ENCODE measurements around the gene GNAO1. TPM values are rescaled to one million over a fixed set of nuclear protein-coding genes. Genes with fewer than 3 reads are reported as not detected.

The GNAO1 gene
- total and polyA plus RNA-seq, 2 of the 13 experiments (the other 11 are each of a cell fraction or from before 2014, with no cell fraction given), result not detected

GRCh38 chr16:56369202-56369601, 177.9 kb downstream of the GNAO1 start:
- H3K4me1 ChIP-seq (ENCODE audit: insufficient read depth, low read length), result peaks cover 11% of the 10 kb centered on the region
- no peaks in the 10 kb centered on the region for H4K20me1 ChIP-seq (ENCODE audit: insufficient read depth, low read length)
- H3K9ac ChIP-seq (ENCODE audit: insufficient read depth, low read depth, low read length), result no peak overlapping the region
- H3K9me3 ChIP-seq (ENCODE audit: low read length), result no peaks in the 10 kb centered on the region
- no peak overlapping the region for H3K27ac ChIP-seq (ENCODE audit: extremely low read length, insufficient read depth, low read length)
- ChIA-PET CTCF (ENCODE audit: low intra/inter-chr PET ratio, low total read pairs) (no interaction called here), POLR2A (no interaction called here)
- ATAC-seq, result no peak
- H3K79me2 ChIP-seq (ENCODE audit: insufficient read depth, low read length), result no peaks in the 10 kb centered on the region
- FAIRE-seq, result peak; percentile 43
- H3K4me3 ChIP-seq (replicated peaks in 1 of 3; ENCODE audit: insufficient read depth in 1 of 3, low read depth in 2 of 3, low read length in 3 of 3), result no peak overlapping the region
- no peak overlapping the region for H2AFZ ChIP-seq (ENCODE audit: low read length)
- H3K4me2 ChIP-seq (ENCODE audit: low read depth, low read length), result no peak overlapping the region
- in situ Hi-C loops (cut with HindIII; ENCODE audit: extremely low pct_ligation_motif_present, low pct_unique_long_range_greater_than_20kb) (no loop called here), intact Hi-C loops (cut with micrococcal nuclease; ENCODE audit: unreplicated experiment) (no loop called here)
- 96% methylated on average over 5 of the region's 5 CpGs for WGBS (ENCODE audit: low lambda C conversion rate)
- no peaks in the 10 kb centered on the region for H3K27me3 ChIP-seq (ENCODE audit: control insufficient read depth in 1 of 2, insufficient read depth in 2 of 2, low read length in 2 of 2)
- peaks cover 26 to 54% of the 10 kb centered on the region in 2 experiments for H3K36me3 ChIP-seq (replicated peaks in 1 of 2; ENCODE audit: control insufficient read depth in 1 of 2, insufficient read depth in 2 of 2, low read length in 2 of 2)
- no TSS peak for BruUV-seq (replicated peaks)
- DNase-seq (ENCODE audit: low spot score), result no peak
- TF ChIP-seq ZNF704 (CRISPR knock-in tag; IDR thresholded peaks at IDR 0.05; ENCODE audit: borderline replicate concordance) (no peak), HNF1B (CRISPR knock-in tag; IDR thresholded peaks at IDR 0.05) (no peak), THAP11 (CRISPR knock-in tag; IDR thresholded peaks at IDR 0.05) (no peak), TMF1 (CRISPR knock-in tag; IDR thresholded peaks at IDR 0.05; ENCODE audit: low read depth) (no peak)

Measured in HepG2 (cell line).